Panc1 (cell line): Measurements from ENCODE around the gene PSMB7.

Source experiments
- TF ChIP-seq, protein P1 (sequence below): fragments of 450-650 bp; IDR thresholded peaks from 2 replicates; pipeline ENCODE4 v1.5.1; 2017; ENCODE audit warnings: mild to moderate bottlenecking
- TF ChIP-seq, protein P2 (sequence below), 2 experiments: IDR thresholded peaks; 2 replicates each; pipeline ENCODE4 v1.6.1; 2011 to 2012; ENCODE audit warnings: low read depth in 2 of 2, control low read depth in 1 of 2, low read length in 1 of 2, mild to moderate bottlenecking in 1 of 2, moderate library complexity in 1 of 2; ENCODE audit not compliant: insufficient read depth in 1 of 2

DNA sequence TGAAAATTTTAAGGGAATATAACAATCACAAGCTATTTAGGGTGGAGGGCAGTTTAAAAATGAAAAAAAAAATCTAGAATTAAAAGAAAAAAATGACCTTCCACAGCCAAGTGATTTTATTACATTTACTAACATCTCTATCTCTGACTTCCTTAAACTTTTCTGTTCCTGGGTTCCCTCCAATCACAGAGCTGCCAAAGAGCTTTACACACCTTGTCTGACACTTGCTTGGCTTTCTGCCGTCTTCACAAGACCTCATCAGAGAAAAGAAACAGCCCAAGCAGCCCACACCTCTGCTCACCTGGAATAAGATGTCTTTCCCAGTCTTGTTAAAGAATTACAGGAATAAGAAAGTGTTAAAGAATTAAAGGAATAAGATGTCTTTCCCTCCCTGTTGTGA is 38.9 kb downstream of the PSMB7 start:
- TF ChIP-seq, protein P1, sequence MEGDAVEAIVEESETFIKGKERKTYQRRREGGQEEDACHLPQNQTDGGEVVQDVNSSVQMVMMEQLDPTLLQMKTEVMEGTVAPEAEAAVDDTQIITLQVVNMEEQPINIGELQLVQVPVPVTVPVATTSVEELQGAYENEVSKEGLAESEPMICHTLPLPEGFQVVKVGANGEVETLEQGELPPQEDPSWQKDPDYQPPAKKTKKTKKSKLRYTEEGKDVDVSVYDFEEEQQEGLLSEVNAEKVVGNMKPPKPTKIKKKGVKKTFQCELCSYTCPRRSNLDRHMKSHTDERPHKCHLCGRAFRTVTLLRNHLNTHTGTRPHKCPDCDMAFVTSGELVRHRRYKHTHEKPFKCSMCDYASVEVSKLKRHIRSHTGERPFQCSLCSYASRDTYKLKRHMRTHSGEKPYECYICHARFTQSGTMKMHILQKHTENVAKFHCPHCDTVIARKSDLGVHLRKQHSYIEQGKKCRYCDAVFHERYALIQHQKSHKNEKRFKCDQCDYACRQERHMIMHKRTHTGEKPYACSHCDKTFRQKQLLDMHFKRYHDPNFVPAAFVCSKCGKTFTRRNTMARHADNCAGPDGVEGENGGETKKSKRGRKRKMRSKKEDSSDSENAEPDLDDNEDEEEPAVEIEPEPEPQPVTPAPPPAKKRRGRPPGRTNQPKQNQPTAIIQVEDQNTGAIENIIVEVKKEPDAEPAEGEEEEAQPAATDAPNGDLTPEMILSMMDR = no peak
- TF ChIP-seq, protein P2, sequence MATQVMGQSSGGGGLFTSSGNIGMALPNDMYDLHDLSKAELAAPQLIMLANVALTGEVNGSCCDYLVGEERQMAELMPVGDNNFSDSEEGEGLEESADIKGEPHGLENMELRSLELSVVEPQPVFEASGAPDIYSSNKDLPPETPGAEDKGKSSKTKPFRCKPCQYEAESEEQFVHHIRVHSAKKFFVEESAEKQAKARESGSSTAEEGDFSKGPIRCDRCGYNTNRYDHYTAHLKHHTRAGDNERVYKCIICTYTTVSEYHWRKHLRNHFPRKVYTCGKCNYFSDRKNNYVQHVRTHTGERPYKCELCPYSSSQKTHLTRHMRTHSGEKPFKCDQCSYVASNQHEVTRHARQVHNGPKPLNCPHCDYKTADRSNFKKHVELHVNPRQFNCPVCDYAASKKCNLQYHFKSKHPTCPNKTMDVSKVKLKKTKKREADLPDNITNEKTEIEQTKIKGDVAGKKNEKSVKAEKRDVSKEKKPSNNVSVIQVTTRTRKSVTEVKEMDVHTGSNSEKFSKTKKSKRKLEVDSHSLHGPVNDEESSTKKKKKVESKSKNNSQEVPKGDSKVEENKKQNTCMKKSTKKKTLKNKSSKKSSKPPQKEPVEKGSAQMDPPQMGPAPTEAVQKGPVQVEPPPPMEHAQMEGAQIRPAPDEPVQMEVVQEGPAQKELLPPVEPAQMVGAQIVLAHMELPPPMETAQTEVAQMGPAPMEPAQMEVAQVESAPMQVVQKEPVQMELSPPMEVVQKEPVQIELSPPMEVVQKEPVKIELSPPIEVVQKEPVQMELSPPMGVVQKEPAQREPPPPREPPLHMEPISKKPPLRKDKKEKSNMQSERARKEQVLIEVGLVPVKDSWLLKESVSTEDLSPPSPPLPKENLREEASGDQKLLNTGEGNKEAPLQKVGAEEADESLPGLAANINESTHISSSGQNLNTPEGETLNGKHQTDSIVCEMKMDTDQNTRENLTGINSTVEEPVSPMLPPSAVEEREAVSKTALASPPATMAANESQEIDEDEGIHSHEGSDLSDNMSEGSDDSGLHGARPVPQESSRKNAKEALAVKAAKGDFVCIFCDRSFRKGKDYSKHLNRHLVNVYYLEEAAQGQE (IDR thresholded peaks at IDR 0.05; ENCODE audit: insufficient read depth in 1 of 2, low read depth in 2 of 2, low read length in 1 of 2) = no peak
